HepG2 (cell line): ENCODE measurements around the gene PIM3. TPM values are rescaled to one million over a fixed set of nuclear protein-coding genes. Genes with fewer than 3 reads are reported as not detected.

Experiments used
- EHMT2 ChIP-seq: fragments of 200-600 bp; sonication (generic); IDR thresholded peaks from 2 replicates; pipeline ENCODE4 v1.7.0; 2017; ENCODE audit warnings: antibody characterized with exemption, low read depth, low read length, borderline replicate concordance
- FOXP1 ChIP-seq, 2 experiments: fragments of 450-650 bp in 1 of 2; IDR thresholded peaks; 2 replicates each; pipeline ENCODE4 v1.6.1; 2017 to 2018; ENCODE audit warnings: antibody characterized with exemption in 1 of 2
- HNRNPK ChIP-seq: fragments of 200-400 bp; formaldehyde crosslinking; IDR thresholded peaks from 2 replicates; pipeline ENCODE4 v1.6.1; 2018; ENCODE audit warnings: low read length, low read depth, moderate library complexity, mild to moderate bottlenecking; ENCODE audit not compliant: poor library complexity, severe bottlenecking
- MTF2 ChIP-seq: sonication (generic); formaldehyde crosslinking; IDR thresholded peaks from 2 replicates; pipeline ENCODE4 v1.5.0; 2020; ENCODE audit warnings: missing genetic modification reagents, borderline replicate concordance
- SIX4 ChIP-seq: sonication (generic); formaldehyde crosslinking; IDR thresholded peaks from 2 replicates; pipeline ENCODE4 v1.4.0; 2020; ENCODE audit warnings: missing genetic modification reagents
- WIZ ChIP-seq: sonication (generic); formaldehyde crosslinking; IDR thresholded peaks from 2 replicates; pipeline ENCODE4 v1.5.1; 2020; ENCODE audit warnings: mild to moderate bottlenecking, missing genetic modification reagents
- ZFP36L2 ChIP-seq: sonication (generic); formaldehyde crosslinking; IDR thresholded peaks from 2 replicates; pipeline ENCODE4 v1.4.0; 2020; ENCODE audit warnings: missing genetic modification reagents
- ZNF33A ChIP-seq: sonication (generic); formaldehyde crosslinking; IDR thresholded peaks from 2 replicates; pipeline ENCODE4 v1.5.1; 2020; ENCODE audit warnings: missing genetic modification reagents, mild to moderate bottlenecking, moderate library complexity, borderline replicate concordance
- ZNF772 ChIP-seq: sonication (generic); formaldehyde crosslinking; IDR thresholded peaks from 2 replicates; pipeline ENCODE4 v1.5.0; 2020; ENCODE audit warnings: mild to moderate bottlenecking, missing genetic modification reagents
- ZSCAN30 ChIP-seq: sonication (generic); formaldehyde crosslinking; IDR thresholded peaks from 2 replicates; pipeline ENCODE4 v1.5.0; 2020; ENCODE audit warnings: mild to moderate bottlenecking, missing genetic modification reagents
- polyA plus RNA-seq, 8 experiments: library from polyadenylated mRNA; depleted of rRNA in 3 of 8; stranded (reverse) in 7 of 8; unstranded in 1 of 8; fragments of >200 nt; fragmentation: Illumina TruSeq in 4 of 8; extraction: Trizol in 4 of 8; gene quantifications; 2 replicates each; pipeline versions ENCODE4 v1.2.1 to v1.2.3, GENCODE V29; 2011 to 2016; ENCODE audit warnings: low read depth in 4 of 8, missing spikeins in 1 of 8, mixed read lengths in 1 of 8; ENCODE audit not compliant: insufficient read depth in 1 of 8
- total RNA-seq, 5 experiments: library from RNA; depleted of rRNA; stranded (reverse); fragments of >200 nt; fragmentation: Illumina TruSeq; extraction: Trizol; gene quantifications; 2 replicates each; pipeline ENCODE4 v1.2.3, GENCODE V29; 2016; ENCODE audit warnings: low read depth in 1 of 5
- TF ChIP-seq, protein P1 (sequence below): sonication (generic); formaldehyde crosslinking; IDR thresholded peaks from 2 replicates; pipeline ENCODE4 v1.8.1; 2023; ENCODE audit warnings: mild to moderate bottlenecking, missing genetic modification reagents
- TF ChIP-seq, protein P2 (sequence below): IDR thresholded peaks from 2 replicates; pipeline ENCODE4 v1.6.1; 2018; ENCODE audit warnings: missing genetic modification reagents
- TF ChIP-seq, protein P3 (sequence below): sonication (generic); formaldehyde crosslinking; IDR thresholded peaks from 2 replicates; pipeline ENCODE4 v1.4.0; 2020; ENCODE audit warnings: missing genetic modification reagents
- TF ChIP-seq, protein P4 (sequence below): sonication (generic); formaldehyde crosslinking; IDR thresholded peaks from 2 replicates; pipeline ENCODE4 v1.8.0; 2023; ENCODE audit warnings: mild to moderate bottlenecking, missing genetic modification reagents
- TF ChIP-seq, protein P5 (sequence below): sonication (generic); formaldehyde crosslinking; IDR thresholded peaks from 2 replicates; pipeline ENCODE4 v1.5.0; 2020; ENCODE audit warnings: mild to moderate bottlenecking, missing genetic modification reagents
- TF ChIP-seq, protein P6 (sequence below): sonication (generic); formaldehyde crosslinking; IDR thresholded peaks from 2 replicates; pipeline ENCODE4 v1.4.0; 2020; ENCODE audit warnings: missing genetic modification reagents

Gene PIM3
- total and polyA plus RNA-seq, 2 of the 13 experiments (the other 11 are each of a cell fraction or from before 2014, with no cell fraction given), result 21.6 to 31.2 TPM

DNA sequence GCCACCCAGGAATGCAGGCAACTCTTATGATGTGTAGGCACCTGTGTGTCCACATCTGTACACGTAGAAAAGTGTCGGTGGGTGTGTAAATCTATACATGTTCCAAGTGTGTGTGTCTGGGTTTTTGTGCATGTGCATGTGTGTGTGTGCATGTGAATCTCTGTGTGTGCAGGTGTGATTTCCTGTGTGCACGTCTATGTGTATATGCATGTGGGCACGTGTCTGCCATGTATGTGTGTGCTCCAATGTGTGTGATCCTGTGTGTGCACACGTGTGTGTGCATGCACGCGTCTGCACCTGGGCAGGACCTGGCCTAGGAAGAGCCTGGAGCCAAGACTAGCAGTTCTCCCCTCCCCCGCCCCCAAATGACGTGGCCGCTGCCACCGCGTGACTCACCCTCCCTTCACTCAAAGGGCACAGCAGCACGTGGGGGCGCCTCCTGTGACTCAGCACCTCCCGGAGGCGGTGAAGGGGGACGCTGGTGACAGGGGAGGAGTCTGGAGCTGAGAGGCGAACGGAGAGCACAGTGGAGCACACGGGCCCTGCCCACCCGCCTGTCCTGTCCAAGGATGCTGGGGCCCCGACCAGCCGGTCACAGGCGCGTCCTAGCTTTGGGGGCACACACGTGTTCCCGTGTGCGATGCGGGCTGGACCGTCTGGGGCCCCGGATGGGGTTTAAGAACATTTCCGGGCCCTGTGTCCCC is 10.1 kb downstream of the PIM3 start (continued):
- TF ChIP-seq ZSCAN30 (CRISPR knock-in tag), result 0 out of 2 replicates have a peak, but pooled peaks have one; percentile 30
- TF ChIP-seq, protein P1, sequence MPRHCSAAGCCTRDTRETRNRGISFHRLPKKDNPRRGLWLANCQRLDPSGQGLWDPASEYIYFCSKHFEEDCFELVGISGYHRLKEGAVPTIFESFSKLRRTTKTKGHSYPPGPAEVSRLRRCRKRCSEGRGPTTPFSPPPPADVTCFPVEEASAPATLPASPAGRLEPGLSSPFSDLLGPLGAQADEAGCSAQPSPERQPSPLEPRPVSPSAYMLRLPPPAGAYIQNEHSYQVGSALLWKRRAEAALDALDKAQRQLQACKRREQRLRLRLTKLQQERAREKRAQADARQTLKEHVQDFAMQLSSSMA, result 0 out of 2 replicates have a peak, but pooled peaks have one; percentile 54
- TF ChIP-seq, protein P2, sequence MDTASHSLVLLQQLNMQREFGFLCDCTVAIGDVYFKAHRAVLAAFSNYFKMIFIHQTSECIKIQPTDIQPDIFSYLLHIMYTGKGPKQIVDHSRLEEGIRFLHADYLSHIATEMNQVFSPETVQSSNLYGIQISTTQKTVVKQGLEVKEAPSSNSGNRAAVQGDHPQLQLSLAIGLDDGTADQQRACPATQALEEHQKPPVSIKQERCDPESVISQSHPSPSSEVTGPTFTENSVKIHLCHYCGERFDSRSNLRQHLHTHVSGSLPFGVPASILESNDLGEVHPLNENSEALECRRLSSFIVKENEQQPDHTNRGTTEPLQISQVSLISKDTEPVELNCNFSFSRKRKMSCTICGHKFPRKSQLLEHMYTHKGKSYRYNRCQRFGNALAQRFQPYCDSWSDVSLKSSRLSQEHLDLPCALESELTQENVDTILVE (CRISPR knock-in tag), result peak; percentile 72; the same call in 1 of the 2 replicates
- no peak for TF ChIP-seq HNRNPK
- no peak for TF ChIP-seq ZFP36L2
- TF ChIP-seq EHMT2, result no peak
- TF ChIP-seq WIZ (CRISPR knock-in tag), result no peak
- TF ChIP-seq, protein P3, sequence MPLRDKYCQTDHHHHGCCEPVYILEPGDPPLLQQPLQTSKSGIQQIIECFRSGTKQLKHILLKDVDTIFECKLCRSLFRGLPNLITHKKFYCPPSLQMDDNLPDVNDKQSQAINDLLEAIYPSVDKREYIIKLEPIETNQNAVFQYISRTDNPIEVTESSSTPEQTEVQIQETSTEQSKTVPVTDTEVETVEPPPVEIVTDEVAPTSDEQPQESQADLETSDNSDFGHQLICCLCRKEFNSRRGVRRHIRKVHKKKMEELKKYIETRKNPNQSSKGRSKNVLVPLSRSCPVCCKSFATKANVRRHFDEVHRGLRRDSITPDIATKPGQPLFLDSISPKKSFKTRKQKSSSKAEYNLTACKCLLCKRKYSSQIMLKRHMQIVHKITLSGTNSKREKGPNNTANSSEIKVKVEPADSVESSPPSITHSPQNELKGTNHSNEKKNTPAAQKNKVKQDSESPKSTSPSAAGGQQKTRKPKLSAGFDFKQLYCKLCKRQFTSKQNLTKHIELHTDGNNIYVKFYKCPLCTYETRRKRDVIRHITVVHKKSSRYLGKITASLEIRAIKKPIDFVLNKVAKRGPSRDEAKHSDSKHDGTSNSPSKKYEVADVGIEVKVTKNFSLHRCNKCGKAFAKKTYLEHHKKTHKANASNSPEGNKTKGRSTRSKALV (CRISPR knock-in tag), result no peak
- peak; percentile 72 for TF ChIP-seq SIX4 (CRISPR knock-in tag)
- no peak for TF ChIP-seq ZNF33A
- TF ChIP-seq MTF2 (CRISPR knock-in tag), result peak; percentile 48; the same call in 1 of the 2 replicates
- TF ChIP-seq, protein P4, sequence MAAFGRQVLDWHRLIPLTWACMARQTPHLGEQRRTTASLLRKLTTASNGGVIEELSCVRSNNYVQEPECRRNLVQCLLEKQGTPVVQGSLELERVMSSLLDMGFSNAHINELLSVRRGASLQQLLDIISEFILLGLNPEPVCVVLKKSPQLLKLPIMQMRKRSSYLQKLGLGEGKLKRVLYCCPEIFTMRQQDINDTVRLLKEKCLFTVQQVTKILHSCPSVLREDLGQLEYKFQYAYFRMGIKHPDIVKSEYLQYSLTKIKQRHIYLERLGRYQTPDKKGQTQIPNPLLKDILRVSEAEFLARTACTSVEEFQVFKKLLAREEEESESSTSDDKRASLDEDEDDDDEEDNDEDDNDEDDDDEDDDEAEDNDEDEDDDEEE (CRISPR knock-in tag), result peak; percentile 48
- peak; percentile 79 for TF ChIP-seq ZNF772 (CRISPR knock-in tag)
- TF ChIP-seq, protein P5, sequence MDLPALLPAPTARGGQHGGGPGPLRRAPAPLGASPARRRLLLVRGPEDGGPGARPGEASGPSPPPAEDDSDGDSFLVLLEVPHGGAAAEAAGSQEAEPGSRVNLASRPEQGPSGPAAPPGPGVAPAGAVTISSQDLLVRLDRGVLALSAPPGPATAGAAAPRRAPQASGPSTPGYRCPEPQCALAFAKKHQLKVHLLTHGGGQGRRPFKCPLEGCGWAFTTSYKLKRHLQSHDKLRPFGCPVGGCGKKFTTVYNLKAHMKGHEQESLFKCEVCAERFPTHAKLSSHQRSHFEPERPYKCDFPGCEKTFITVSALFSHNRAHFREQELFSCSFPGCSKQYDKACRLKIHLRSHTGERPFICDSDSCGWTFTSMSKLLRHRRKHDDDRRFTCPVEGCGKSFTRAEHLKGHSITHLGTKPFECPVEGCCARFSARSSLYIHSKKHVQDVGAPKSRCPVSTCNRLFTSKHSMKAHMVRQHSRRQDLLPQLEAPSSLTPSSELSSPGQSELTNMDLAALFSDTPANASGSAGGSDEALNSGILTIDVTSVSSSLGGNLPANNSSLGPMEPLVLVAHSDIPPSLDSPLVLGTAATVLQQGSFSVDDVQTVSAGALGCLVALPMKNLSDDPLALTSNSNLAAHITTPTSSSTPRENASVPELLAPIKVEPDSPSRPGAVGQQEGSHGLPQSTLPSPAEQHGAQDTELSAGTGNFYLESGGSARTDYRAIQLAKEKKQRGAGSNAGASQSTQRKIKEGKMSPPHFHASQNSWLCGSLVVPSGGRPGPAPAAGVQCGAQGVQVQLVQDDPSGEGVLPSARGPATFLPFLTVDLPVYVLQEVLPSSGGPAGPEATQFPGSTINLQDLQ (CRISPR knock-in tag), result 0 out of 2 replicates have a peak, but pooled peaks have one; percentile 19
- 0 out of 2 replicates have a peak, but pooled peaks have one; percentile 18 for TF ChIP-seq FOXP1 (IDR thresholded peaks at IDR 0.05)
- peak; percentile 68 for TF ChIP-seq FOXP1 (CRISPR knock-in tag; IDR thresholded peaks at IDR 0.05)
- TF ChIP-seq, protein P6, sequence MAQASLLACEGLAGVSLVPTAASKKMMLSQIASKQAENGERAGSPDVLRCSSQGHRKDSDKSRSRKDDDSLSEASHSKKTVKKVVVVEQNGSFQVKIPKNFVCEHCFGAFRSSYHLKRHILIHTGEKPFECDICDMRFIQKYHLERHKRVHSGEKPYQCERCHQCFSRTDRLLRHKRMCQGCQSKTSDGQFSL (CRISPR knock-in tag), result peak; percentile 71; the same call in 1 of the 2 replicates
